ENCODE data around the gene DHX30. TPM values are rescaled to one million over a fixed set of nuclear protein-coding genes. Genes with fewer than 3 reads are reported as not detected.

The DHX30 gene
- total RNA-seq, 1 experiment from 2014 or later: 75.7 TPM

DNA sequence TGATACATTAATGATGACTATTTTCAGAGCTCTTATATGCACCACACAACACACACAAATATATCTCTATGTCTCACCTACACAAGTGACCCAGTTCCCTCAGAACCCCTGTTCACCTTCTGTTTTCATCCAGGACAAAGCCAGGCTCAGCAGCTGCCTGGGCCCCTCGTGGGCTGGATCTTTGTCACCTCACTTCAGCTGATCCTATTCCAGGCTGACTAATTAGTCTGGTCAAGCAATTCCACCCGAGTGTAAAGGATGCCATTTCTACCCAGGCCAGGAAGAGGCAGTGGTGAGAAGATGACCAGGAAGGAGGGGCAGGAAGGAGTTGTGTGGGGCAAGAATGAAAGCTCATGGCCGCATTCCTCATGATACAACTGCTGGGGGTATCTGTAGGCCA lies 62.3 kb downstream of the DHX30 start:
- Mint-ChIP-seq H3K9me3 (ENCODE audit: unreplicated experiment) (no peaks in the 10 kb centered on the region), H3K4me3 (ENCODE audit: unreplicated experiment) (no peak overlapping the region), H3K27me3 (ENCODE audit: insufficient read depth, unreplicated experiment) (no peaks in the 10 kb centered on the region), H3K36me3 (ENCODE audit: insufficient read depth, unreplicated experiment) (peaks cover 65% of the 10 kb centered on the region), H3K27ac (ENCODE audit: unreplicated experiment) (no peak overlapping the region), H3K4me1 (ENCODE audit: low read depth, unreplicated experiment) (no peaks in the 10 kb centered on the region)
- Histone ChIP-seq H3K36me3 (ENCODE audit: control insufficient read depth, insufficient read depth, low read length) (no peaks in the 10 kb centered on the region; the same call in 1 of the 2 replicates), H3K9me3 (no peaks in the 10 kb centered on the region), H3K27me3 (replicated peaks; ENCODE audit: control insufficient read depth, insufficient read depth, low read length) (no peaks in the 10 kb centered on the region), H3K4me1 (no peaks in the 10 kb centered on the region), H3K4me3 (ENCODE audit: low read depth, low read length) (no peak overlapping the region)
- ChIA-PET CTCF (interaction anchor here (1.0 kb wide), 1 partner anchor 286 kb away, joined by 6 read pairs; no protein-coding TSS in a partner anchor), POLR2A (interaction anchor here (0.5 kb wide), 1 partner anchor 516 kb away, joined by 3 read pairs; no protein-coding TSS in a partner anchor)
- BruUV-seq (replicated peaks): no TSS peak
- intact Hi-C loops (cut with micrococcal nuclease; ENCODE audit: unreplicated experiment): no loop called here
- DNase-seq: no peak
- TF ChIP-seq, protein P1, sequence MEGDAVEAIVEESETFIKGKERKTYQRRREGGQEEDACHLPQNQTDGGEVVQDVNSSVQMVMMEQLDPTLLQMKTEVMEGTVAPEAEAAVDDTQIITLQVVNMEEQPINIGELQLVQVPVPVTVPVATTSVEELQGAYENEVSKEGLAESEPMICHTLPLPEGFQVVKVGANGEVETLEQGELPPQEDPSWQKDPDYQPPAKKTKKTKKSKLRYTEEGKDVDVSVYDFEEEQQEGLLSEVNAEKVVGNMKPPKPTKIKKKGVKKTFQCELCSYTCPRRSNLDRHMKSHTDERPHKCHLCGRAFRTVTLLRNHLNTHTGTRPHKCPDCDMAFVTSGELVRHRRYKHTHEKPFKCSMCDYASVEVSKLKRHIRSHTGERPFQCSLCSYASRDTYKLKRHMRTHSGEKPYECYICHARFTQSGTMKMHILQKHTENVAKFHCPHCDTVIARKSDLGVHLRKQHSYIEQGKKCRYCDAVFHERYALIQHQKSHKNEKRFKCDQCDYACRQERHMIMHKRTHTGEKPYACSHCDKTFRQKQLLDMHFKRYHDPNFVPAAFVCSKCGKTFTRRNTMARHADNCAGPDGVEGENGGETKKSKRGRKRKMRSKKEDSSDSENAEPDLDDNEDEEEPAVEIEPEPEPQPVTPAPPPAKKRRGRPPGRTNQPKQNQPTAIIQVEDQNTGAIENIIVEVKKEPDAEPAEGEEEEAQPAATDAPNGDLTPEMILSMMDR (IDR thresholded peaks at IDR 0.05; ENCODE audit: insufficient read depth in 1 of 2, low read depth in 1 of 2, low read length in 1 of 2, severe bottlenecking in 1 of 2, unreplicated experiment in 1 of 2): no peak

DNA sequence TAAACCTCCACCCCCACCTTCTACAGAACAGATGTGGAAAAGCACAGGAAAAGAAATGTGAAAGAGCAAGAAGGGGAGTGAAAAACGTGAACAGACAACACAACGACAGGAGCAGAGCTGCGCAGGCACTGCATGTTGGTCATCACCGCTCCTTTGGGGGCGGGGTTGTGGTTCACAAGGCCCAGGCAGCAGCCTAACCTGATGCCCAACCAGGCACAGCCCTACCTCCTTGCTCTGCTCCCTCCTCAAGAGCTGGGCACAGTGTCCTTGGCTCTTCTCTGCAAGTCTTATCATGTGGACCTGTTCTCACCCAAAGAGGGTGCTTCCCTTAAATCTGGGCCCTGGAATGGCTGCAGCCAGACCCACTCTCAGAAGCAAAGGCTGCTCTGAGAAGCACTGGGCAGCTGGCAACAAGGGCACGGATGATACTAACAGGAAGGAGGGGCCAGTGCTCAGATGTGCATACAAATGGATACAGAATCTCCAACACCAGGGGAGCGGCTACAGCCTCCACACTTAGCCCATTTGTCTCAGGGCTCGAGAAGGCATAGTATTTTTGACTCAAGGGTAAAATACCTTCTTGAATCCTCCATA lies 64.6 kb downstream of the DHX30 start:
- Histone ChIP-seq H3K9me3 (no peaks in the 10 kb centered on the region), H3K4me3 (ENCODE audit: low read depth, low read length) (no peak overlapping the region), H3K36me3 (ENCODE audit: control insufficient read depth, insufficient read depth, low read length) (peaks cover 2% of the 10 kb centered on the region; the same call in 1 of the 2 replicates), H3K27me3 (replicated peaks; ENCODE audit: control insufficient read depth, insufficient read depth, low read length) (no peaks in the 10 kb centered on the region), H3K4me1 (no peaks in the 10 kb centered on the region)
- Mint-ChIP-seq H3K27ac (ENCODE audit: unreplicated experiment) (no peak overlapping the region), H3K4me1 (ENCODE audit: low read depth, unreplicated experiment) (no peaks in the 10 kb centered on the region), H3K27me3 (ENCODE audit: insufficient read depth, unreplicated experiment) (no peaks in the 10 kb centered on the region), H3K4me3 (ENCODE audit: unreplicated experiment) (no peak overlapping the region), H3K36me3 (ENCODE audit: insufficient read depth, unreplicated experiment) (peaks cover 81% of the 10 kb centered on the region), H3K9me3 (ENCODE audit: unreplicated experiment) (no peaks in the 10 kb centered on the region)
- TF ChIP-seq, protein P1 (IDR thresholded peaks at IDR 0.05; ENCODE audit: insufficient read depth in 1 of 2, low read depth in 1 of 2, low read length in 1 of 2, severe bottlenecking in 1 of 2, unreplicated experiment in 1 of 2): no peak
- DNase-seq: no peak
- POLR2A ChIA-PET: no interaction called here
- CTCF ChIA-PET: no interaction called here
- BruUV-seq (replicated peaks): no TSS peak
- intact Hi-C loops (cut with micrococcal nuclease; ENCODE audit: unreplicated experiment): no loop called here

DNA sequence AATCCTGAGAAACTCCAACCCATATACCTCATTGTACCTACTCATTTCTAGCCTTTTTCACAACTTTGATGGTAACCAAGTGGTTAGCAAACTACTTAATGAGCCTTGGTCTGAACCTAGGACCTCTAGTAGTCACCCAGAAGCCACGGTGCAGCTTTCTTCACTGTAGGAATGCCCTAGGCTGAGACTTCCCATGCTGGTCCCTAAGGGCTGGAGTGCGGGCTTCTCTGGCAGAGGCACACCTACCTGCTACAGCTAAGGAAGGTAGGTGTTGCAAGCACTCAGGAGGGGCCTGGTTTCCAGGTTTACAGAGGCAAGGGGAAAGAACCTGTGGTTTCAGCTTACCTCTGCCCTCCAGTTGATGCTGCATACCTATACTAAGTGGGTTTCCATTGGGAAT lies 65.4 kb downstream of the DHX30 start:
- ChIA-PET POLR2A (no interaction called here), CTCF (no interaction called here)
- H3K9me3 ChIP-seq: no peaks in the 10 kb centered on the region
- Mint-ChIP-seq H3K27ac (ENCODE audit: unreplicated experiment) (no peak overlapping the region), H3K9me3 (ENCODE audit: unreplicated experiment) (no peaks in the 10 kb centered on the region), H3K27me3 (ENCODE audit: insufficient read depth, unreplicated experiment) (no peaks in the 10 kb centered on the region), H3K4me1 (ENCODE audit: low read depth, unreplicated experiment) (no peaks in the 10 kb centered on the region), H3K36me3 (ENCODE audit: insufficient read depth, unreplicated experiment) (peaks cover 85% of the 10 kb centered on the region), H3K4me3 (ENCODE audit: unreplicated experiment) (no peak overlapping the region)
- H3K4me1 ChIP-seq: no peaks in the 10 kb centered on the region
- TF ChIP-seq, protein P1 (IDR thresholded peaks at IDR 0.05; ENCODE audit: insufficient read depth in 1 of 2, low read depth in 1 of 2, low read length in 1 of 2, severe bottlenecking in 1 of 2, unreplicated experiment in 1 of 2): no peak
- H3K4me3 ChIP-seq (ENCODE audit: low read depth, low read length): no peak overlapping the region
- peaks cover 2% of the 10 kb centered on the region; the same call in 1 of the 2 replicates for H3K36me3 ChIP-seq (ENCODE audit: control insufficient read depth, insufficient read depth, low read length)
- no TSS peak for BruUV-seq (replicated peaks)
- intact Hi-C loops (cut with micrococcal nuclease; ENCODE audit: unreplicated experiment): no loop called here
- no peak for DNase-seq
- no peaks in the 10 kb centered on the region for H3K27me3 ChIP-seq (replicated peaks; ENCODE audit: control insufficient read depth, insufficient read depth, low read length)

Data from Caco-2 (cell line).